ENCODE measurements around the gene MAEL. TPM values are rescaled to one million over a fixed set of nuclear protein-coding genes. Genes with fewer than 3 reads are reported as not detected.

Gene MAEL
- total RNA-seq, 1 experiment from 2014 or later = not detected

DNA sequence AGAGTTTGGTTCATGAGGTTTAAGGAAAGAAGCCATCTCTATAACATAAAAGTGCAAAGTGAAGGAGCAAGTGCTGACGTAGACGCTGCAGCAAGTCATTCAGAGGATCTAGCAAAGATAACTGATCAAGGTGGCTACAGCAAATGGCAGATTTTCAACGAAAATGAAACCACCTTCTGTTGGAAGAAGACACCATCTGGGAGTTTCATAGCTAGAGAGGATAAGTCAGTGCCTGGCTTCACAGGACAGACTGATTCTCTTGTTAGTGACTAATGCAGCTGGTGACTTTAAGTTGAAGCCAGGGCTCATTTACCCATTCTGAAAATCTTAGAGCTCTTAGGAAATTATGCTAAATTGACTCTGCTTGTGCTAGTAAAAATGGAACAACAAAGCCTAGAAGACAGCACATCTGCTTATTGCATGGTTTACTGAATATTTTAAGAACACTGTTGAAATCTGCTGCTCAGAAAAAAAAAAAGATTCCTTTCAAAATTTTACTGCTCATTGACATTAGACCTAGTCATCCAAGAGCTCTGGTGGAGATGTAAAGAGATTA lies 10.5 kb downstream of the MAEL start:
- no peaks in the 10 kb centered on the region for H3K36me3 Mint-ChIP-seq (ENCODE audit: insufficient read depth, unreplicated experiment)
- BruUV-seq (replicated peaks) = no TSS peak
- Histone ChIP-seq H3K27me3 (replicated peaks; ENCODE audit: control insufficient read depth, insufficient read depth, low read length) (no peaks in the 10 kb centered on the region), H3K9me3 (no peaks in the 10 kb centered on the region), H3K36me3 (ENCODE audit: control insufficient read depth, insufficient read depth, low read length) (no peaks in the 10 kb centered on the region), H3K4me1 (no peaks in the 10 kb centered on the region), H3K4me3 (ENCODE audit: low read depth, low read length) (no peak overlapping the region)
- H3K27ac Mint-ChIP-seq (ENCODE audit: unreplicated experiment) = no peak overlapping the region
- H3K27me3 Mint-ChIP-seq (ENCODE audit: insufficient read depth, unreplicated experiment) = peaks cover 8% of the 10 kb centered on the region
- TF ChIP-seq, protein P1, sequence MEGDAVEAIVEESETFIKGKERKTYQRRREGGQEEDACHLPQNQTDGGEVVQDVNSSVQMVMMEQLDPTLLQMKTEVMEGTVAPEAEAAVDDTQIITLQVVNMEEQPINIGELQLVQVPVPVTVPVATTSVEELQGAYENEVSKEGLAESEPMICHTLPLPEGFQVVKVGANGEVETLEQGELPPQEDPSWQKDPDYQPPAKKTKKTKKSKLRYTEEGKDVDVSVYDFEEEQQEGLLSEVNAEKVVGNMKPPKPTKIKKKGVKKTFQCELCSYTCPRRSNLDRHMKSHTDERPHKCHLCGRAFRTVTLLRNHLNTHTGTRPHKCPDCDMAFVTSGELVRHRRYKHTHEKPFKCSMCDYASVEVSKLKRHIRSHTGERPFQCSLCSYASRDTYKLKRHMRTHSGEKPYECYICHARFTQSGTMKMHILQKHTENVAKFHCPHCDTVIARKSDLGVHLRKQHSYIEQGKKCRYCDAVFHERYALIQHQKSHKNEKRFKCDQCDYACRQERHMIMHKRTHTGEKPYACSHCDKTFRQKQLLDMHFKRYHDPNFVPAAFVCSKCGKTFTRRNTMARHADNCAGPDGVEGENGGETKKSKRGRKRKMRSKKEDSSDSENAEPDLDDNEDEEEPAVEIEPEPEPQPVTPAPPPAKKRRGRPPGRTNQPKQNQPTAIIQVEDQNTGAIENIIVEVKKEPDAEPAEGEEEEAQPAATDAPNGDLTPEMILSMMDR (IDR thresholded peaks at IDR 0.05; ENCODE audit: insufficient read depth in 1 of 2, low read depth in 1 of 2, low read length in 1 of 2, severe bottlenecking in 1 of 2, unreplicated experiment in 1 of 2) = no peak
- no peaks in the 10 kb centered on the region for H3K9me3 Mint-ChIP-seq (ENCODE audit: unreplicated experiment)
- DNase-seq = no peak
- ChIA-PET POLR2A (no interaction called here), CTCF (no interaction called here)
- intact Hi-C loops (cut with micrococcal nuclease; ENCODE audit: unreplicated experiment) = no loop called here
- H3K4me3 Mint-ChIP-seq (ENCODE audit: unreplicated experiment) = no peak overlapping the region
- H3K4me1 Mint-ChIP-seq (ENCODE audit: low read depth, unreplicated experiment) = peaks cover 6% of the 10 kb centered on the region

GRCh38 chr1:167000546-167000945 lies 11.5 kb downstream of the MAEL start:
- TF ChIP-seq, protein P1 (IDR thresholded peaks at IDR 0.05; ENCODE audit: insufficient read depth in 1 of 2, low read depth in 1 of 2, low read length in 1 of 2, severe bottlenecking in 1 of 2, unreplicated experiment in 1 of 2) = no peak
- no TSS peak for BruUV-seq (replicated peaks)
- no peak for DNase-seq
- Histone ChIP-seq H3K36me3 (ENCODE audit: control insufficient read depth, insufficient read depth, low read length) (no peaks in the 10 kb centered on the region), H3K4me3 (ENCODE audit: low read depth, low read length) (no peak overlapping the region), H3K9me3 (no peaks in the 10 kb centered on the region), H3K4me1 (no peaks in the 10 kb centered on the region), H3K27me3 (replicated peaks; ENCODE audit: control insufficient read depth, insufficient read depth, low read length) (no peaks in the 10 kb centered on the region)
- H3K27ac Mint-ChIP-seq (ENCODE audit: unreplicated experiment) = no peak overlapping the region
- POLR2A ChIA-PET = no interaction called here
- H3K4me3 Mint-ChIP-seq (ENCODE audit: unreplicated experiment) = no peak overlapping the region
- H3K9me3 Mint-ChIP-seq (ENCODE audit: unreplicated experiment) = no peaks in the 10 kb centered on the region
- H3K27me3 Mint-ChIP-seq (ENCODE audit: insufficient read depth, unreplicated experiment) = peaks cover 8% of the 10 kb centered on the region
- peaks cover 6% of the 10 kb centered on the region for H3K4me1 Mint-ChIP-seq (ENCODE audit: low read depth, unreplicated experiment)
- no peaks in the 10 kb centered on the region for H3K36me3 Mint-ChIP-seq (ENCODE audit: insufficient read depth, unreplicated experiment)
- CTCF ChIA-PET = no interaction called here
- intact Hi-C loops (cut with micrococcal nuclease; ENCODE audit: unreplicated experiment) = no loop called here

GRCh38 chr1:167002354-167002753 lies 13.3 kb downstream of the MAEL start:
- no peak overlapping the region for H3K4me3 ChIP-seq (ENCODE audit: low read depth, low read length)
- BruUV-seq (replicated peaks) = no TSS peak
- no peaks in the 10 kb centered on the region for H3K9me3 ChIP-seq
- no peaks in the 10 kb centered on the region for H3K27me3 ChIP-seq (replicated peaks; ENCODE audit: control insufficient read depth, insufficient read depth, low read length)
- Mint-ChIP-seq H3K4me1 (ENCODE audit: low read depth, unreplicated experiment) (peaks cover 6% of the 10 kb centered on the region), H3K27ac (ENCODE audit: unreplicated experiment) (no peak overlapping the region), H3K36me3 (ENCODE audit: insufficient read depth, unreplicated experiment) (no peaks in the 10 kb centered on the region), H3K27me3 (ENCODE audit: insufficient read depth, unreplicated experiment) (peaks cover 10% of the 10 kb centered on the region), H3K4me3 (ENCODE audit: unreplicated experiment) (no peak overlapping the region), H3K9me3 (ENCODE audit: unreplicated experiment) (no peaks in the 10 kb centered on the region)
- POLR2A ChIA-PET = no interaction called here
- H3K4me1 ChIP-seq = no peaks in the 10 kb centered on the region
- no peaks in the 10 kb centered on the region for H3K36me3 ChIP-seq (ENCODE audit: control insufficient read depth, insufficient read depth, low read length)
- CTCF ChIA-PET = no interaction called here
- intact Hi-C loops (cut with micrococcal nuclease; ENCODE audit: unreplicated experiment) = no loop called here
- TF ChIP-seq, protein P1 (IDR thresholded peaks at IDR 0.05; ENCODE audit: insufficient read depth in 1 of 2, low read depth in 1 of 2, low read length in 1 of 2, severe bottlenecking in 1 of 2, unreplicated experiment in 1 of 2) = no peak
- no peak for DNase-seq

All from Caco-2 (cell line).